HTR-8/SVneo (cell line): ENCODE results near the gene TSPAN12.

ENCODE experiments used
- DNase-seq: peaks from one replicate; pipeline ENCODE4 v3.0.0; 2011; ENCODE audit warnings: low spot score, mixed read lengths; ENCODE audit not compliant: insufficient read length
- FAIRE-seq: peaks from 2 replicates; lab custom pipeline; 2011; peaks lifted over from hg19 to GRCh38; lab: Jason Lieb, UNC

The TSPAN12 gene

DNA sequence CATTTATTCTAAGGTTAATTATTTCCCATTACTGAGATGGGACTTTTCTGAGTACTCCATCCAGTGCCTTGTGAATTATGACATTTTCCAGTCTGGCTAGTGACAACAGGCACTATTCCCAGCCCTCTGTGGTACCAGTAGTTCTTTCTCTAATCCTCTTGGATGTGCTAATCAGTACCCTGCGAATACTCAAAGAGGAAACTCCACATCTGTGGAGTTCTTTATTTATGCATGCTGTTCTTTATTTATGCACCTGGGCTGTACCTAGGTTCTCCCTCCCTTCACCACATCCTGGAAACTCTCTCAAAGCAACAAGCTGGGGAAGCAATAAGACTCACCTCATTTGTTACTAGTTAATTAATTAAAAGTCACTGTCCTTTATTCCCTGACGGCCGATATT lies 83.5 kb downstream of the TSPAN12 start:
- FAIRE-seq (no peak), DNase-seq (no peak)

DNA sequence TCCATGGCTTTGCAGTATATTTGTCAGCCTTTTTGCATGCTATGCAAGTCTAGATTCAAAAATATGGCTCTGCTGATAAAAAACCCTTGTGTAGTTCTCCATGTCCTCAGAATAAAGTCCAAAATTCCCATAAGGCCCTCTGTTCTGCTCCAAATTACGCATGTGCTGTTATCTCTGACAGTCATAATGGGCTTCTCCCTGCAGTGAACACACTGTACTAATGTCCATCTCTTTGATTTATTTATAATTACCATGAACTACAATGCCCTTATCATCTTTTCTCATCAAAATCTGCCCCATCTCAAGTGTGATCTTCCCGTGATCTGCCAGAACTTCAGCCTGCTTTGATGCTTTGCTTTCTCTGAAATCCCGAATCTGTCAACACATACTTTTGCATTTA lies 87.7 kb downstream of the TSPAN12 start:
- no peak for FAIRE-seq
- no peak for DNase-seq

DNA sequence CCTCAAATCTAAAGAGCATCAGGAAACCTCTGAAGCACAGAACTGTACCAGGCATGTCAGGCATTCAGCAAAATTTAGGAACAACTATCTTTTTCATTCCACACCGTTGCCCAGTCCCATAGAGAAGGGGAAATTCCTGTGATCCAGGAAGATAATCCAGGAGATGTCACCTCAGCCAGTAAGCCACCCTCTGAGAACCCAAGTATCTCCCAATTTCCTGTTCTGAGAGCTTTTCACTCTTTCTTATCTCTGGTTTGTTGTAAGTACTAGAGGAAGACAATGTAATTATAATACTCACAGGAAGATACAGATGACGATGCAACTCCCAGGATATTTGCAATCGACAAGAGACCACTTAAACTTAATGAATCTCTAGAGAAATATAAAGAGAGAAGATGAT lies 97.1 kb downstream of the TSPAN12 start:
- no peak for FAIRE-seq

DNA sequence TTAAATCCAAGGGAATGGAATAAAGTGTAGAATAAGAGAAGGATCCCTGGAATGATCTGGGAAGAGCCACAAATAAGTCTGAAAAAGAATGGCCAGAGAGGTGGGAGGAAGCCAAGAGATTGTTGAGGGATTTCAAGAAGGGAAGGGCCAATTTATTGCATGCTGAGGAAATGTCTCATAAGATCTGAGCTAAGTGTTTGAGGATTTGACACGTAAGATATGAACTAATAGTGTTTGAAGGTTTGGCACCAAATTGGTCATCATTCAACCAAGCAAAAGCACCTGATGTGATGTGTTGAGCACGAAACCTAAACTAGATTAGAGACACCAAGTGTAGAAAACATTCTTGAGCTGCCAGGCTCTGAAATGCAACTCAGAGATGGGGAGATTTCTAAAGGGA lies 97.9 kb downstream of the TSPAN12 start:
- DNase-seq (no peak), FAIRE-seq (no peak)

More for the DNA sequence above, 97.1 kb downstream of the TSPAN12 start:
- no peak for DNase-seq

DNA sequence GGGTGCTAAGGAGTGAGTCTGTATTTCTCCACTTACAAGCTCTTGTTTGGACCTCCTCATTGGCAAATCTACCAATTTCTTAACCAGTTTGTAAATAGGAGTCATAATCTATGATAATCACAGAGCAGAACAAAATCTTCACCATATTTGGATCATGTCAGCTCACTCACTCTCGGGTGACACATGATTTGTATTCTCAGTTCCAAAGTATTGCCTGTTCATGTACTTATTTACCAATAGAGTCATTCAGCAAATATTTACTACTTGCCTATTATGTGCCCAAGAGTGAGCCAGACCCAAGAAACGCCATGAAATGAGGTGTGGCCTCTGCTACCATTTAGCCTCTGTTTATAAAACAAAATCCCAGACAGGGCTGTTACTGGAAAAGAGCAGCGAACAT lies 114.8 kb downstream of the TSPAN12 start:
- FAIRE-seq = no peak
- DNase-seq = no peak

DNA sequence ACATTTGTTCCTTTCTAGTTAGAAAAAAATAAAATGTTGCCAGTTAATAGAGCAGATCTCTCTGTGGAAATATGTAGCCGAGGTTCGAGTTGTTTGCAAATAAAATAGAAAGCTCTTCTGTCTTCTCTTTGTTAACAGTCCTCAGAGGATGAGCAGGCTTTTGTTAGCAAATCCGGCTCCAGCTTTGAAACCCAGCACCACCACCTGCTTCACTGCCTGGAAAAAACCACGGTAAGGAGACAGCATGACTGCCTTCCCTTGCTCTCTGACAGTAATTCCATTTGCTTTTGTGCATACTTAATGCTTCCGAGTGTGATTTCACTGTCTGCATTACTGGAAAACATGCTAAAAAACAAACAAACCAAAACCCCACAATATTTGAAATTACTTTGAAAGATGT lies 115.6 kb downstream of the TSPAN12 start:
- no peak for FAIRE-seq
- no peak for DNase-seq

DNA sequence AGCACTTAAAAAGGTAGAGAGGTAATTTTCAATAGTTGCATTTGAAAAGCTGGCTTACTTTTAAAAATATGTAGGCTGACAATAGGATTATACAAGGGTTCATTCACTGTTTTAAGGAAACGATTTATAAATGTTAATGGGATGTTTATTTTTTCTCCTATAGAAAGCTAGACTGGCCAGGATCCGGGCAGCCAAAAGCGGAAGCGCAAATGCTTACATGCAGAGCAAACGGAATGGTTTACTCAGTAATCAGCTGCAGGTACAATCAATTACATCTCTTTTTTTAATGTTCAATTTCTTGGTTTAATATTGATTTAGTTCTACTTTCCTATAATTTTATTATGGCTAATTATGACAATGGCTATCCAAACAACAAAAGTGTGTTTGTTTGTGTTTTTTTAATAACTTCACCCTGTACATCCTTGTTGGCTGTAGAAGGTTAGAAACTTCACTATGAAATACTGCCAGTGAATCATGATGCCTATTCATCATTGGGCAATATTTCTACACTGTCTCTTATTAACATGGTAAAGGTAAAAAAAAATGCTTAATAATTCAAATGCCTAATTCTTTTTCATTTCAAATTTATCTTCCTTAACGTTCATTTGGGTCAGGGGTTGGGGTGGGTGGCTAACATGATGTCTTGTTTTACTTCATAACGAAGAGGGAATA lies 116.4 kb downstream of the TSPAN12 start:
- FAIRE-seq (no peak), DNase-seq (no peak)

DNA sequence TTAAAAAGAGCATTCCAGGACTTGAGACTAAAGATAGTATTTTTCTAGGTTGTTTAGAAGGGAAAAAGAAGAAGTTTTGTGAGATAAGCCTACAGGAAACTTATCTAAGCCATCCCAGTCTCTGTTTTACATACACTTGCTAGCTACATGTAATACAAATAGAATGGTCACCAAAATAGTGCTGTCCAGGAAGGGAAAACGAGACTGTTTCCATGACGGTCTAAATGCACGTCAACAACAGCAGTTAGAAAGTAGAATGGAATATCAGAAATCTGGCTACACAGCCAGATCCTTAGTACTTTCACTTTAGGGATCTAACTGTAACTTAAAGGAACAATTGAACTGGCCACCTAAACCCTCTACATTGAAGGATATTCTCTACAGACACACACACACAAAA lies 117.6 kb downstream of the TSPAN12 start:
- no peak for DNase-seq

DNA sequence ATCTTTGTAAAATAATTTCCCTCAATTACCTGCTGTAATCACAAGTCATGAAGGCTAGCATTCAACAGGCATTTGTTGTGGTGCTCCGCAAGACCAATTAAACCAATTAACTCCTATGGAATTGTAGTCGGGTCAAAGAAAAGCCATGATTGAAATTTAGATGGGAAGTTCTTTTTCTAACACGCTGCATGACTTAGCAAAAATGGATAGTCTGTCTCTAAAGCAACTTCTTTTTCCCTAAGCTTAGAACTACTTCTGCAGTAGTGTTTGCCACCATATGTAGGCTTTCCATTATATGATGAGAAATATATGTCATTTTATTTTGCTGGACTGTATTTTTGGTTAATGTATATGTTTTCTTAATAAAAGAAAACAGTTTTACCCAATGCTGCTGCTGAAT lies 119.1 kb downstream of the TSPAN12 start:
- FAIRE-seq (no peak), DNase-seq (no peak)

More for the DNA sequence above, 117.6 kb downstream of the TSPAN12 start:
- FAIRE-seq = no peak
